HL-60 (cell line): ENCODE data around the gene EFNA3.
A peak's percentile ranks its signal among the peaks of the same experiment; 100 is the strongest.

Experiments
- DNase-seq, 2 experiments: peaks; one replicate each; pipeline ENCODE4 v3.0.0-alpha.2; 2010 to 2020; ENCODE audit warnings: low read depth in 1 of 2, low spot score in 1 of 2
- H3K27ac ChIP-seq: fragments of 250-450 bp; sonication (Bioruptor Pico); replicated peaks from 2 replicates; pipeline ENCODE4 v1.5.1; 2020; ENCODE audit warnings: mild to moderate bottlenecking, moderate library complexity
- H3K27me3 ChIP-seq: fragments of 250-450 bp; sonication (Bioruptor Pico); 2 replicates; pipeline ENCODE4 v1.5.1; 2021; ENCODE audit warnings: mild to moderate bottlenecking, moderate library complexity; ENCODE audit not compliant: insufficient read depth, poor library complexity, severe bottlenecking
- H3K4me3 ChIP-seq: replicated peaks from 2 replicates; pipeline ENCODE4 v1.5.1; 2011; ENCODE audit warnings: mild to moderate bottlenecking, control low read depth, low read length; ENCODE audit not compliant: insufficient read depth
- CTCF ChIP-seq: IDR thresholded peaks from one replicate; pipeline ENCODE4 v1.5.1; 2011; ENCODE audit warnings: low read length, control low read depth, inconsistent platforms; ENCODE audit not compliant: insufficient read depth
- GABPA ChIP-seq: IDR thresholded peaks from 2 replicates; pipeline ENCODE4 v1.6.1; 2012; ENCODE audit warnings: low read depth
- POLR2AphosphoS5 ChIP-seq: IDR thresholded peaks from 2 replicates; pipeline ENCODE4 v1.6.1; 2012; ENCODE audit warnings: low read depth
- REST ChIP-seq: IDR thresholded peaks from 2 replicates; pipeline ENCODE4 v1.6.1; 2012; ENCODE audit warnings: low read depth; ENCODE audit not compliant: insufficient replicate concordance
- SPI1 ChIP-seq: IDR thresholded peaks from 2 replicates; pipeline ENCODE4 v1.6.1; 2012; ENCODE audit warnings: low read depth, mild to moderate bottlenecking, borderline replicate concordance

EFNA3 gene

GRCh38 chr1:155131856-155132255 is 53.2 kb downstream of the EFNA3 start:
- DNase-seq = no peak
- H3K27ac ChIP-seq = no peak overlapping the region
- no peak overlapping the region for H3K4me3 ChIP-seq
- H3K27me3 ChIP-seq = peaks cover 15% of the 10 kb centered on the region
- TF ChIP-seq SPI1 (no peak), REST (no peak), POLR2AphosphoS5 (no peak), CTCF (no peak), GABPA (no peak)

- Histone ChIP-seq H3K27me3 (no peaks in the 10 kb centered on the region), H3K27ac (no peak overlapping the region), H3K4me3 (no peak overlapping the region)
- TF ChIP-seq POLR2AphosphoS5 = no peak
- DNase-seq = no peak
Measured at GRCh38 chr1:155133799-155134281, 55.2 kb downstream of the EFNA3 start.

GRCh38 chr1:155134322-155134721 is 55.7 kb downstream of the EFNA3 start:
- Histone ChIP-seq H3K27me3 (no peaks in the 10 kb centered on the region), H3K4me3 (no peak overlapping the region), H3K27ac (no peak overlapping the region)
- DNase-seq = no peak
- TF ChIP-seq POLR2AphosphoS5 (no peak), CTCF (no peak), GABPA (no peak), SPI1 (no peak), REST (no peak)

- Histone ChIP-seq H3K27me3 (no peaks in the 10 kb centered on the region), H3K4me3 (peak overlapping the region; percentile 79), H3K27ac (peak overlapping the region; percentile 82)
- TF ChIP-seq SPI1 (peak; percentile 73), GABPA (no peak)
- peak; percentile 73 to 75 for DNase-seq
Measured at GRCh38 chr1:155134880-155135414, 56.3 kb downstream of the EFNA3 start.
